Measurements from ENCODE around the gene DCUN1D3.
"Not testable (repeated sequence)": the region's sequence is repeated elsewhere in the genome, so short reads cannot be mapped to it uniquely, and the experiment has no call there.

The DCUN1D3 gene

DNA sequence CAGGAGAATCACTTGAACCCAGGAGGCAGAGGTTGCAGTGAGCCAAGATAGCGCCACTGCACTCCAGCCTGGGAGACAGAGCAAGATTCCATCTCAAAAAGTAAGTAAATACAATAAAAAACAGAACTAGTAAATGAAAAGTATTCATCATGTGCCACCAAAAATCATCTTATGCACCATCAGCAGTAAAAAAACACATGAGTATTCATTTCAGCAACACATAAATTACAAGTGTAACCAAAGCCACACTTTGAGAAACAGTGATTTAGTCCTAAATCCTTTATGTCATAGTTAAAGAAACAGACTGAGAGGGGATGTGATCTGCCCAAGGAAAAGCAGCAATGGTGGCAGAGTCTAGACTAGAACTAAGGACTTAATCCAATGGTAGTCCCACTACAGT lies 13.0 kb downstream of the DCUN1D3 start:
- no peak for DNase-seq (ENCODE audit: low spot score)

- DNase-seq (ENCODE audit: low spot score) = no peak
Measured at GRCh38 chr16:20886320-20886719, 13.8 kb downstream of the DCUN1D3 start.

DNA sequence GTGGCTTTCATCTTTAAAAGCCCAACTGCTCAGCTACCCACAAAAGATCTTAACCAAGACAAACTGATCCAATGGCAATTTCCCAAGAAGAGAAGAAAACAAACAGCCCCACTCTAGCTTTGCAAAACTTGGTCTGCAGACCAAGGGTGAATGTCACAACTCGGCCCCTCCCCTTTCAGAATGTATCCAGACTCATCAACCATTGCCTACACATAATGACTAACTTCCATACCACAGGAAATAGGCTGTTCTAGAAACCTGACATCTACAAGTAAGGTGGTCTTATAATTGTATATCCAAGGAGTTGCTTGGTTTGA lies 16.0 kb downstream of the DCUN1D3 start:
- peak; percentile 45 for DNase-seq (ENCODE audit: low spot score)

- DNase-seq (ENCODE audit: low spot score) = no peak
Measured at GRCh38 chr16:20883554-20884239, 16.5 kb downstream of the DCUN1D3 start.

GRCh38 chr16:20881503-20881878 lies 18.7 kb downstream of the DCUN1D3 start:
- DNase-seq (ENCODE audit: low spot score) = no peak

GRCh38 chr16:20880867-20881502 lies 19.2 kb downstream of the DCUN1D3 start:
- DNase-seq (ENCODE audit: low spot score) = no peak

DNA sequence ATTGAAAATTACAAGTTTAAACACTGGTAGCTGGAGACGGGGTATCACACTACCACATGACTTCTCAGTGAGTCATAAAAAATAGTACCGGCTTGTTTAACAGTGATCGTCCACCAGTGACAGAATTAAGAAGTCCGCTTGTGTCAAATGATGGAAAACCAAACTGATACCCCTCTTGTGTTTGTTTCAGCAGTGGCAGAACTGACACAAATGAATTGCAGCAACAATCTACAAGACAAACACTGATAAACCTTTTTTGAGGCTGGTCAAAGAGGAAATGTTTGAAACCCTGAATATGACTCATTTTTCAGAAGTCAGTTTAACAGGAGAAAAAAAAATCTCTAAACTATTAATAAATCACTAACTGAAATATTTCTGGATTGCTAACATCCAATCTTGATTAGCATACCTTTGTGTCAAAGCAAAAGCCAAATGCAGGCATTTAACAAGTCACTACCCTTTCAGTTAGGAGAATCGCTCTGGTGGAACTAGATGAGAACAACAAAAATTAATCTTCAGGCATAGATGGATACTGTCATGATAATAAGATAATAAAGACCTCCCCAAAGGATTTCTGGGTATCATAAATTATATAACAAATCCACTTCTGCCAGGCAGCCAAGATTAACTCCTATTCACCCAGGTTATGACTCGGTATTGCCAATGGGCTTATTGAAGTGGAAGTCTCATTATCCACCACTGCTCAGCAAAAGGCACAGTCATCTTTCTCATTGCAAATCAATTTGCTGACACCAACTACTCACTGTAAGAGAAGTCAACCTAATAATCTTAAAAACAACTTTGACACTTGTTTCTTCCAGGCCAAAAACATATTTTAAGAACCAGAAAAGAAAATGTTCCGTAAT lies 20.8 kb downstream of the DCUN1D3 start:
- no peak for DNase-seq (ENCODE audit: low spot score)

- no peak for DNase-seq (ENCODE audit: low spot score)
Measured at GRCh38 chr16:20878682-20879147, 21.4 kb downstream of the DCUN1D3 start.

GRCh38 chr16:20875355-20875650 lies 24.9 kb downstream of the DCUN1D3 start:
- no peak for DNase-seq (ENCODE audit: low spot score)

DNA sequence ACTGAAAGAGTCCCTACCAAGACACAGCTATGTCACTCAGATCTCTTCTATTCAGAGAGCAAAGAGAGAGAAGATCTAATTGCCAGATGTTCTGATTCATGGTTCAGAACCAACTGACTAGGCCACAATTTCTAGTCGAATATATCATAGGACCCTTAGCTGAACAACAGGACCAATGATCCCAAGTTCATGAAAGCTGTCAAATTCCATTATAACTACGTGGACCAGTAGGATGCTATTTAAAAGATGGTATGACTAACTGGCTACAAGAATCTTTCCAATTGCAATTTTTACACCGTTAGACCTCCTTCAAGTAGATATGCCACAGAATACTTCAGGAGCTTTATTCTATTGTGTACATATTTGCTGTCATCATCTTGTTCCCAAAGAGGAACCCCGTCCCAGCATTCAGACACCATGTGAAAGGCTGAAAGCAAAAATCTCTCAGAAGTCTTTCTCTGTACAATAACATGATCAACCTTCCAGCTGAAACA lies 26.0 kb downstream of the DCUN1D3 start:
- no peak for DNase-seq (ENCODE audit: low spot score)

GRCh38 chr16:20873331-20873730 lies 26.8 kb downstream of the DCUN1D3 start:
- DNase-seq (ENCODE audit: low spot score) = no peak

DNA sequence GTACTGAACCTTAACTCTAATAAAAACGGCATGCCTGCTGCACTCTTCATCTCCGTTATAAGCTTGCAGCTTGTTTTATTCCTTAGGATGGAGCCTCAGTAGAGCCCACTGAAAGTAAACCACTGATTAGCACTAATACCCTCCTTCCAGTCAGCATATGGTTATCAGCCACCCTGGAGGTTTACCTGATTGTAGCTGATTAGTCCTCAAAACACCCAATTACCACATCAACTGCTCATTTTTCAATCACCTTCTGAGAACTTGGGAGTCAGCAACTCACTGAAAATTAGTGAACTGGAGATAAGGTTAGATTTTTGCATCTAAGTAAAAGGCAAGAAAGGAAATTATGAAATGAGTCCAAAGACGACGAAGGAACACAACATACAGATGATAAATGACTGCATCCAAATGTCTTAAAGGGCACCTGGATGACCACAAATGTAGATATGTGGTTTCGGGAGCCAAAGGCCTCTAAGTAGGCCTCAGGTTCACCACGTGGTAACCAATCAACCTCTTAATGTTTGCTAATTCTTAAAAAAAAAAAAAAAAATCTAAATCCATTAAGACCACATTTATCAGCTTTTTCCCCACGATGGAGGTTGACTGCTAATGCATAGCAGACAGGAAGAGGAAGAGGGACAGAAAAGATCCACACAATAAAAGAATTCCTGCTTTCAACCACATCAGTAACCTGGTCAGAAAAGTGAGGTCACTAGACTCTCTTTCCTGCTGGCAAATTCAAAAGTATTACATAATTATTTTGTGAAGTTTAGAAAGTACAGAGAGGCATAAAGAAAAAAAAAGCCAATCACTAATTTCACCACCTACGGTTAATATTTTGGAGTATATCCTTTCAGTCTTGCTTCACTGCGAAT lies 28.0 kb downstream of the DCUN1D3 start:
- no peak for DNase-seq (ENCODE audit: low spot score)

- DNase-seq (ENCODE audit: low spot score) = no peak
Measured at GRCh38 chr16:20871258-20871657, 28.9 kb downstream of the DCUN1D3 start.

DNA sequence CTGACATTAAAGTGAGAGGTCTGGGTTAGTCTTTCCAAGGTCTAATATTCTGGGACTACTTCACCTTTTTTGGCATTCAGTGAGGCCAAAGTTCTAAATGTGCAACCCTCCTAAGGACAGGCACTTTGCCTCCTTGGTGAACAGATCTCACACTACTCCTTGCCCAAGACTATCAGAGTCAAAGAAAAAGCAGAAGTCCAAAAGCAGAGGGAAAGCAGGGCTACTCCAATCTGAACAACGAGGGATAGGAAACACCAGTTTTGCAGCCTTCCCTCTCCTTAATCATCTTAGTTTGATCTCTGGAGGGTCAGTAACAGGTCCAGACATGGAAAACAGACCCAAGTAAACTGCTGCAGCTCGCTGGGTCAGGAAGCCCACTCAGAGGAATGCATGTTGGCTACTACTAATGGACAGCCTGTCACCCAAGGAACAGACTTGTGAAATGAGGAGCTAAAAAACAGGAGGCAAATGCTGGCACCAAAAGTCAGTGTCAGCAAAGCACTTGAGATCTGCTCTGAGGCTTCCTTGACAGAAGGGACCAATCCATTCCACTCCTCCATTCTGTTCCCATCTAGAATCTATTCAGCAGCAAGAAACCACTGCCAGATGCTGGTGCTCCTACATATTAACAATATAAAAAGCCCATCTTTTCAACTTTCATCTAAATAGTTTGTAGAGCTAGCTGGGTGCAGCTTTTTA lies 29.9 kb downstream of the DCUN1D3 start:
- no peak for DNase-seq (ENCODE audit: low spot score)

DNA sequence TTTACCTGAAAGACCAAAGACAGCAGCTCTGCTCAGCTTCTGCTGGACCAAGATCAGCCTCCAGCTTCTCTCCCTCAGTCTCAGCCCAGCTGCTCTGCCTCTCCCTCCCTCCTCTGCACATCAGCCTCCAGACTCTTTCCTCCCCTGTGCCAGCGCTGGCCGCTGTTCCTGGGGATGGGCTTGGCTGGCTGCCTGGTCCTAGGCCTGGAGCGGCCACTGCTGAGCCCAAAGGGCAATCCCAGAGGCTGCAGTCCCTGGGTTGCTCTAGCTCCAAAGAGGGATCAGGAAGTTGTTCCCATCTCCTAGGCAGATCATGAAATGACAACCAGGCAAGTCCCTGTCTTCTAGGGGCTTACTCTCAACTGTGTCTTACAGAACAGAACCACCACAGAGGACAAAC lies 31.3 kb downstream of the DCUN1D3 start:
- DNase-seq (ENCODE audit: low spot score) = no peak

GRCh38 chr16:20867585-20867984 lies 32.6 kb downstream of the DCUN1D3 start:
- no peak for DNase-seq (ENCODE audit: low spot score)

DNA sequence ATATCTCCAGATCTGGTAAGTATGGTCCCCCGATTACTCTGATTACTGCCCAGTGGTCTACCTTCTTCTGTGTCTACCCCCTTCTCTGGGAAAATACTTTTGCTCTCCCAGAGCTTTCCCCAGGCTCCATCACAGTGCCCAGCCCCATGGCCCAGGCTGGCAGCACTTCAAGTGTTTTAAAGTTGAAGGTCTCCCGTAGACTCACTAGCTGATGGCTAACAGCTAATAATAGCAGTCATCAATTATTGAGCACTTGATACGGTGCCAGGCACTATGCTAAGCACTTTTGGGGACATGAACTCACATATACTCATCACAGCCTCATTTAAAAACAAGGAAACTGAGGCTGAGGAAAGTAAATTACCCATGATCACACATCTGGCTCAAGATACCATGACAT lies 33.4 kb downstream of the DCUN1D3 start:
- DNase-seq (ENCODE audit: low spot score) = no peak

GRCh38 chr16:20866145-20866772 lies 33.9 kb downstream of the DCUN1D3 start:
- DNase-seq (ENCODE audit: low spot score) = peak; percentile 86

- peak; percentile 53 for DNase-seq (ENCODE audit: low spot score)
Measured at GRCh38 chr16:20865420-20866131, 34.6 kb downstream of the DCUN1D3 start.

- not testable (repeated sequence) for DNase-seq (ENCODE audit: low spot score)
Measured at GRCh38 chr16:20864376-20864775, 35.8 kb downstream of the DCUN1D3 start.
